NCI-H748 treated with DMSO at 0.1 percent for 48 hours (cell line): Measurements from ENCODE around the gene PANX2.
A peak's percentile ranks its signal among the peaks of the same experiment; 100 is the strongest.
"Not testable (repeated sequence)": the region's sequence is repeated elsewhere in the genome, so short reads cannot be mapped to it uniquely, and the experiment has no call there.

ENCODE experiments used
- DNase-seq: peaks from one replicate; lab custom pipeline; 2025; lab: John Stamatoyannopoulos, UW

PANX2 gene

DNA sequence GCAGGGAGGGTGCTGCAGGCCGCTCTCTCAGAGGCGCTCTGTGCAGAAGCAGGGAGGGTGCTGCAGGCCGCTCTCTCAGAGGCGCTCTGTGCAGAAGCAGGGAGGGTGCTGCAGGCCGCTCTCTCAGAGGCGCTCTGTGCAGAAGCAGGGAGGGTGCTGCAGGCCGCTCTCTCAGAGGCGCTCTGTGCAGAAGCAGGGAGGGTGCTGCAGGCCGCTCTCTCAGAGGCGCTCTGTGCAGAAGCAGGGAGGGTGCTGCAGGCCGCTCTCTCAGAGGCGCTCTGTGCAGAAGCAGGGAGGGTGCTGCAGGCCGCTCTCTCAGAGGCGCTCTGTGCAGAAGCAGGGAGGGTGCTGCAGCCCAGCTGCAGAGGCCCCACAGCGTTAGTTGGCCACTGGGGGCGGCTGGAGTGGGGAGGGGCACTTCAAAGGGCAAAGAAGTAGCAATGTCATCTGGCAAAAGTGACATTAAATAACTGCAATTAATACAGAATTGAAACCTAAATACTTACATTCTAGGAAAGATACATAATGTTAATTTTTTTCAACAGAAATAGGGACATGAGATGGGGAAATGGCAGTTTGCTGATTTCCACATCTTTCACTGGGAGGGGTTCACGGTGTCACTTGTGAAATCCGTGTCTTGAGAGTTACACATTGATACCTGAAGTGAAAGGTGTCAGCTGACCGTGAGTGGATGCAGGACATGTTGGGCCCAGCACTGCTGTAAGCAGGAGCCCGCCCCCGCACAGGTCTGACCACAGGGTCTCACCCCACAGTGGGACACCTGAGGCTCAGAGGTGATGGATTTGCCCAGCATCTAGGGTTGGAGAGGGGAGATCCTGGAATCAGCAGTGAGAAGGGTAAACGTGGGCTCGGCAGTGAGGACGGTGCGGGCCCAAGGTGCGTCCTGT, 23.0 kb upstream of the PANX2 start:
- DNase-seq = not testable (repeated sequence)

DNA sequence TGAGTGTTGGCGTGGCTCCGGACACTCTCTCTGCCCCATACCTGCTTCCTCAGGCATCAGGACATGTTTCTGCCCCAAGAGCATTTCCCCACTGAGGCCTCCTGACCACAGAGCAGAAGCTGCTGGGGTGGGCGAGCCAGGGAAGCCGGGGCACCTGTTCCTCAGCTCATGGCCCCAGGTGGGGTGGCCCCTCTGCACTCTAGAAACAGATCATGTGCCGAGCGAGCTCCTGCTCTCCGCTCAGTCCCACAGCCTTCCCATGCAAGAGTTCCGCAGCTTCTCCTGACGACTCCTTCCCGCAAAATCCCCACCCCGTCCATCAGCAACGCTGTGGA, 22.4 kb upstream of the PANX2 start:
- DNase-seq = no peak

DNA sequence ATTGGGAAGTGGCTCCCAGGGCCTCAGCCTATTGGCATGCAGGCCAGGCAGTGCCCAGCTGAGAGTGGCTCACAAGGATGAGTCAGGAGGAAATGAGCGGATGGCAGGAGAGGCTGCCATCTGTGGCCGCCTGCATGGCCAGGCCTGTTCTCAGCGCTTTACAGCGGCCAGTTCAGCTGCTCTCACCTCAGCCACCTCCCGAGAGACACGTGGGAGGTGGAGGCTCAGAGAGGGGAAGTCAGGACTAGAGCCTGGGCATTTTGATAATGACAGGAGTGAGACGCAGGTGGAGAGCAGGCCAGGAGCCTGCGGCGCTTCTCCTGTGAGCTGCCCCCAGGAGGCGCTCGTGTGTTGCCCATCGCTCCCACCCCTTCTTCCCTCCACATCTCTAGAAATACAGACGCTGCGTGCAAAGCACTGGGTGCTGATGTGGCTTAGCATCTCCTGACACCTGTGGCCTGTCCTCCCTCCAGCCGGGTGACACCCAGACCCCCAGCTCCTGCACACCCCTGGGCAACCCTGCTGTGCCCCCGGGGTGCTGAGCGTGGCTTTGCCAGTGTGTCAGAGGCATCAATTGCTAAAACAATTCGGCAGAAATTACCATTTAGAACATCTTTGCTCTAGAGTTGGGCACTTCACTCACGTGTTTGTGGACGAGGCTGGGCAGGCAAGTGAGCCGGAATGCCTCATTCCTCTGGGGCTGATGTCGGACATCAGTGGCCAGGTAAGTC, 21.4 kb upstream of the PANX2 start:
- DNase-seq = peak; percentile 76

DNA sequence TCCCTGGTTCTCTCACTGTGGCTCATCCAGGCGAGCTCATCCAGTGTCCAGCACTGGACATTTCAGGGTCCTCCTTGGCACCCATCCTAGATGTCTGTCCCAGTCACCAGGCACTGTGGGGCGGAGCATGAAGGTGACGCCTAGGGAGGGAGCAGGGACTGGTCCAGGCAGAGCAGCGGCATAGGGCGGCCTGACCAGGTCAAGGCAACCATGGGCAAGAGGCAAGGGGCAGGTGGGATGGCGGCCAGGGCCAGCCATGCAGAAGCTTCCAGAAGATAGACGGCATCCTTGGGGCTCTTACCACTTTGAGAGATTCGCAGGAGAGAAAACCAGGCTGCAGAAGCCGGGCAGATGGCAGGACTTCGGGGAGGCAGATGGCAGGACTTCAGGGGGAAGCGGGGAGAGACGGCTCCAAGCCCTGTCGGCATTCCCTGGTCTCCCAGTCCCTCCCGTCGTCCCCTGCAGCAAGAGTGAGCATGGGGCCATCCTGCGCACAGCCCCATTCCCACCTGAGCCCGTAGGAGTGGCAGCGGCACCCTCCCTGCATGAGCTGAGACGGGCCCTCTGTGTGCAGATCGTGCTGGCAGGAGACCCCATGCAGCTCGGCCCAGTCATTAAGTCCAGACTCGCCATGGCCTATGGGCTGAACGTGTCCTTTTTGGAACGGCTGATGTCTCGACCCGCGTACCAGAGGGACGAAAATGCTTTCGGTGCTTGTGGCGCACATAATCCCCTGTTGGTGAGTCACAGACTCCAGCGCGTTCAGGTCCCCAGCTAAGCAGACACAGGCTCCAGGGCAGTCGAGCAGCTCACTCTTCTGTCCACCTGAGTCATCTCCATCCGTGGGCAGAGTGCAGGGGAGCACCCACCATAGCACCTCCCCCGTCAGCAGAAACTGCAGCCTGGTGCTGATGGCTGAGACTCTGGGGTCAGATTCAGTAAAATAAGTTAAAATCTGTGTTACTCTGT, 20.1 kb upstream of the PANX2 start:
- no peak for DNase-seq

DNA sequence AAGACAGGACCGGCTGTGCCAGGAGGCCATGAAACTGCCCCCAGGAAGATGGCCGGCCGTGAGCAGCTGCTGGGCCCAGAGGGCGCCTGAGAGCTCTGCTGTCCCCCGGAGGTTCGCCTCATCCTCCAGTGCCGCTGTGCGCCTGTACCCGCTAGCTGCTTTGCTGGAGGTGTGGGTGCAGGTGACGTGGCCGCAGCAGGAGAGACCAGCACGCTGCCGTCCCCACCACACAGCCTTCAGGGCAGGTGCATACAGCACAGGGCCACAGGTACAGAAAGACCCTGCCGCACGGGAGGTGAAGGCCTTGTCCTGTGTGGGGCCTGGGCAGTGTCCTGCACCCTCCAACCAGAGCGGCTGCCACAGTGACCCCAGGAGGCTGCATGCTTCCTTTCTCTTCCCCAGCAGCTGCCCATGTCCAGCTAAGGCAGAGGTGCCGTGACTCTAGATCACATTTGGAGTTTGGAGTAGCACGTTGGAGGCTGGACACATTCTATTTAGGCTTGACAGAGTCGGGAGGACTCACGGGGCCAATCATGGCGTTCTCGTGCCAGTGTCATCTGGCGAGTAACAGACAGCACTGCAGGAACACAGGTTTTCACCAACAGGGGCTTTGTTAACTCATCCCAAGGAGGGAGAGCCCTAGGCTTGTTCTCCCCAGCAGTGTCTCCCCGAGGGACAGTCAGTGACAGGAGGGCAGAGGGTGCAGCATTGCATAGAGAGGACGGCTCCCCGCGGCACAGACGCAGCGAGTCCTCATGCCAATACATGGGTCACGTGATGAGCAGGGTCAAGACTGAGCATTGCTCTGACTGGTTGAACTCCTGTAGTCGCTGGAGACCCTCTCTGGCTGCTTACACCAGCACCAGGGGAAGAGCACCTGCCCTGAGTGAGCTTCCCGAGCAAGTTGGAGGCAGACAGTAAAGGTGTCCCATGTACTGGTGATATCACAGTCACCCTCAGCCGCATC, 18.7 kb upstream of the PANX2 start:
- DNase-seq = no peak

DNA sequence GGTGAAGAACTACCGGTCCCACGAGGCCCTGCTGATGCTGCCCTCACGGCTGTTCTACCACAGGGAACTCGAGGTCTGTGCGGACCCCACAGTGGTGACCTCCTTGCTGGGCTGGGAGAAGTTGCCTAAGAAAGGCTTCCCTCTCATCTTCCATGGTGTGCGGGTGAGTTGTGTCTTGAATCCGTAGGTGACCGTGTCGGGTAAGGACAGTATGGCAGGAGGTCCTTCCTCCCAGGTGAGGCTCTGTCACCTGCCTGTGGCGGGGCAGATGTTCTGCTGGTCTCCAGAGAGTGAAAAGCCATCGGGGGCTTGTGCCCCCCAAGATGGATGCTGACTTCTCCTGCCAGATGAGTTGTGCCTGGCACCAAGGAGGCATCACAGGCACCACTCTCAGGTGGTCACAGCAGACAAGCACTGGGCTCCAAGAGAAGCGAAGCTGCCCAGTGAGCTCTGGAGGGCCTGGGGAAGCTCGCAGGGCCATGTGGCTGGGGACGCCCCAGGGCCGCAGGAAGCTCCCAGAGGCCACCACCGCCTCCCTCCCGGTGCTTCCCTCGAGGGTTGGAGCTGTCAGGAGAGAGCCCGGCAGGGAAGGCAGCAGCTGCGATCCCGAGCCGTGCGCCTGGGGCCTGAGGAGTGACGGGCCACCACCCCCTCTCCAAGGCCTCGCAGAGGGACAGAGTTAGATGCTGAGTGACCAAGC, 17.3 kb upstream of the PANX2 start:
- DNase-seq = no peak

DNA sequence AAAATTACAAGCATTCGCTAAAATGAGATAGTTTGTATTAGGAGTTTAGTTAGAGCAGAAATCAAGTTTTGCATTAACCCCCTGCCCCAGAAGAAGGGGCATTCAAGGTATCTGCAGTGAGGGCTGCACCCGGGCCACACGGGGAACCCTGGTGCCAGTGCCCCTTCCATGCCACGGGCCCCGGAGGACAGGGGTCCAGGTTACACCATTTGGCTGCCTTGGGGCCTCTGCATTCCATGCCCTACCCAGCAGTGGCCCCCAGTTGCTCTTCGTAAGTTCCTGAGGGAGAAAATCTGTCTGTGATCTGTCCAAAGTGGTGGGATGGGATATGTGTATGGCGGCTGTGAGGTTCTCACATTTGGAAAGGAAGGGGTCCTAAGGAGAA, 16.8 kb upstream of the PANX2 start:
- DNase-seq = no peak

DNA sequence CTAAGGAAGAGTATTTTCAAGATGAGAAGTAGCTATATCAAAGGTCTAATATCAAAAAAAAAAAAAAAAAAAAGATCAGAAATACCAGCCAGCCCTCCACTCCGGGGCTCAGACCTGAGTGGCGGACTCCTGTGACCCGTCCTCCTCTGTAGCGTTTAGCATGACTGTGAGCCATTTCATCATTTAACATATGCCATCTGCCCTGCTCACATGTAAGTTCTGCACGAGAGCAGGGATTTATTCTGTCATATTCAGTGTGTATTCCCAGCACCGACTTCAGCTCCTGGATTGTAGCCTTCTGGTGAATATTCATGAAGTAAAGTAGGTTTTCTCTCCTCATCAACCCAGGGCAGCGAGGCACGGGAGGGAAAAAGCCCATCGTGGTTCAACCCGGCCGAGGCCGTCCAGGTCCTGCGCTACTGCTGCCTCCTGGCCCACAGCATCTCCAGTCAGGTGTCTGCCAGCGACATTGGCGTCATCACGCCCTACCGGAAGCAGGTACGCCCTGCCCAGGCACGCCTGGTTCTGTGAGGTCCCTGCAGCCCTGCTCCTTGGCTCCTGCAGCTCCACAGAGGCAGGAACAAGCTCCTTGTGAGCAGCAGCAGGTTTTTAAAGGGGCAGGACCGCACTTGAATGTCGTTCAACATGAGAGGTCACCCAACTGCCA, 12.7 kb upstream of the PANX2 start:
- DNase-seq = no peak

DNA sequence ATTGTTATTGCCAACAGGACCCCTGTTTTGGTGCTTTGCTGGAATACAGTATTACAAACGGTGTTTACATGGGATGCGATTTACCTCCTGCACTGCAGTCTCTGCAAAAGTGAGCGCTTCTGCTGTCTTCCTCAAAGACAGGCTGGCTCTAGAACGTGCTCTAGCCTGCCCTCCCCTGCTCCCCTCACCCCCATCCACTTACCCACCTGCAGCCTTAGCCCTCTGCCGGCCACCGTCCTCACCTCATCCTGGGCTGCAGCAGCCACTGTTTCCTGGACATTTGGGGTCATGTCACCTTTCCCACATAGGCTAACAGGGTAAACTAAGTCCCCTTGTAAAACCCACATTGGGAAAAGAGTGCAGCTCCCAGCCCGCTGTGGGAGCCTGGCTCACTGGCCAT, 9.6 kb upstream of the PANX2 start:
- DNase-seq = no peak

DNA sequence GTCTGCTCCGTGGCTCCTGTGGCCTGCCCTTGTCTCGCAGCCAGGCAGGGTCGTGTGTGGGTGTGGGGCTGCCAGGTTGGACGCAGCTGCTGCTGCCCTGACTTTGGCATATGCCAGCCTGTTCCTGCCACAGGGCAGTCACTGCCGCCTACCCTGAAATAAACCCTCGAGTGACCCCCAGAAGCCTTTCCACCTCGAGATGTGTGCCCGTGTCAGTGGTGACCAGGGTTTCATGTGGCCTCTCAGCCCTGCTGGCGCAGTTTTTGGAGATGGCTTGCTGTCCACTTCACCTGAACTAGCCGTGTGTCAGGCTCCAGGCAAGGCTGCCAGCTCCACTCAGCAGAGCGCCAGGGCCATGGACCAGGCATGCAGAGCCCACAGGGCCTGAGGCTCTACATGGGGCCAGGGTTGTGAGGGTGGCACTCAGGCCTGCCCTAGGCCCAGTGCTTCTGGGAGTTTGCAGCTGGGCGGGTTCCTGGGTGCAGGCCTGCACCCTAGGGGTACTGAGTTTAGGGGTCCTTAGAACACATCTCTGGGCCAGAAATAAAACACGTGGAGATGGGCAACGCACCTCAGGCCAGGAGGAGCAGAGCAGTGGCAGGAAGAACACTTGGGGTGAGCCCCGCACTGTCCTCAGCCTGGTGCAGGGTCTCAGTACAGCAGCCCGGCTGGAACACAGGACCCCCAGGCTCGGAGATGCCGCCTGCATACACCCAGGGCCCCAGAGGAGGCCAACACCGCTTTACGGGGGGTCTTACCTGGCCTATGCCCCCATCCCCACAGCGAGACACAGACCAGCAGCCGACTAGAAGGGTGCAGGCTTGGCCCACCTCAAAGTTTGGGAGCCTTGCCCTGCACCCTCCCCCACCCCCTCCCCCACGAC, 8.8 kb upstream of the PANX2 start:
- no peak for DNase-seq

DNA sequence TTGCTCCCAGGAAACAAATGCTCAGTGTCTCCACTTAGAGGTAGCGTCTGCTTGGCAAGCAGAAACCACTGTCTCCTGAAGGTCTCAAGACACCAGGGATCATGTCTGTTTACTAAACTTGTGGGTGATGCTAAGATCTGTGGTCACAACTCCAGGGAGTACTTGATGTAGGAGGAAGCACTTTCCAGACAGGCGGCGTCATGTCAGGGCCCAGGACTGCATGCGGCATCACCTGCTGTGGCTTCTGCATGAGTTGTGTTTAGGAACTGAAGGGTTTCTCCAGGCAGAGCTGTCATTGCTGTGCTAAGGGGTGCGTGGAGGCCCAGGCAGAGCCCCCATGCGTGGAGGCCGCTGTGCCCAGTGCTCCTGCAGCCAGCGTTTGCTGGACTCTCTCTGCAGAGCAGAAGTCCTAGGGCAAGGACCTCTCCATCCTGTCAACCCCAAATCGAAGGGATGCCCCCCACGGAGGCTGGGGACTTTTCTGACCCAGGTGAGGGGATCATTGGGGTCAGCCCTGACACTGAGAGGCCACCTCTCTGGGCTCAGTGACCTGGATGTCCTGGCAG, 8.1 kb upstream of the PANX2 start:
- no peak for DNase-seq

DNA sequence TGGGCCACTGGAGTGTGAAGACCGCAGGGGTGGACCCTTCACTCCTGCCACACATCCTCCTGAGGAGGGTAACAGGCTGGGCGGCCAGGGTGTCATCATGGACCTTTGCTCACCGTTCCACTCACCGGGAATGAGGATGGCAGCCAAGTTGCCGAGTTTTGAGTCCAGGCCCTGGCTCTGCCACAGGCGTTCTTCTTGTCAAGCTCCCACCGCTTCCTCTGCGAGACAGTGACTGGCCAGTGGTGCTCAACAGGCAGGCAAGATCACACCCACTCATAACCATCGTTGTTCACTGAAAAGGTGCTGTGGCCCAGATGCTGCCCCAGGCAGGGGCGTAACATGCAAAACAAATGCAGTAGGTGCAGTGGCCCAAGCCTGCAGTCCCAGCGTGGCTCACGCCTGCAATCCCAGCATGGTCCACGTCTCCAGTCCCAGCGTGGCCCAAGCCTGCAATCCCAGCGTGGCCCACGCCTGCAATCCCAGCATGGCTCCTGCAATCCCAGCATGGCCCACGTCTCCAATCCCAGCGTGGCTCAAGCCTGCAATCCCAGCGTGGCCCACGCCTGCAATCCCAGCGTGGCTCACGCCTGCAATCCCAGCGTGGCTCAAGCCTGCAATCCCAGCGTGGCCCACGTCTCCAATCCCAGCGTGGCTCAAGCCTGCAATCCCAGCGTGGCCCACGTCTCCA, 5.0 kb upstream of the PANX2 start:
- DNase-seq = no peak

DNA sequence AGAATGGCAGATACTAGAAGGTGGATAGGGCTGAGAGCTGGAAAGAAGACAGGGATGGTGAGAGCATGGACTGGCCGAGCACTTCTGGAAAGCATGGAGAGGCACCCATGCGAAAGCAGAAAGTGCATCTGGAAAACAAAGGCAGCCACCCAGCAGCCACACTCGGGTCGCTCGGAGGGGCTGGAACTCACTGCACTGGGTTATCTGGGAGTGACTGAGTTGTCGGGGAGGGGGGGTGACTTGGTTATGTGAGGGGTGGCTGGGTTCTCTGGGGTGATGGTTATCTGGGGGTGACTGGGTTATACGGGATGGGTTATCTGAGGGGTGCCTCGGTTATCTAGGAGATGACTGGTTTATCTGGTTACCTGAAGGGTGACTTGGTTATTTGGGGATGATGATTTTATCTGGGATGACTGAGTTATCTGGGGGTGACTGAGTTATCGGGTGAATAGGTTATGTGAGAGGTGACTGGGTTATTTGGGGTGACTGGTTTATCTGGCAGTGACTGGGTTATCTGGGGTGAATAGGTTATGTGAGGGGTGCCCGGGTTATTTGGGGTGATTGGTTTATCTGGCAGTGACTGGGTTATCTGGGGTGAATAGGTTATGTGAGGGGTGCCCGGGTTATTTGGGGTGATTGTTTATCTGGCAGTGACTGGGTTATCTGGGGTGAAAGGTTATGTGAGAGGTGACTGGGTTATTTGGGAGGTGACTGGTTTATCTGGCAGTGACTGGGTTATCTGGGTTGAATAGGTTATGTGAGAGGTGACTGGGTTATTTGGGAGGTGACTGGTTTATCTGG, 2.6 kb upstream of the PANX2 start:
- DNase-seq = no peak

DNA sequence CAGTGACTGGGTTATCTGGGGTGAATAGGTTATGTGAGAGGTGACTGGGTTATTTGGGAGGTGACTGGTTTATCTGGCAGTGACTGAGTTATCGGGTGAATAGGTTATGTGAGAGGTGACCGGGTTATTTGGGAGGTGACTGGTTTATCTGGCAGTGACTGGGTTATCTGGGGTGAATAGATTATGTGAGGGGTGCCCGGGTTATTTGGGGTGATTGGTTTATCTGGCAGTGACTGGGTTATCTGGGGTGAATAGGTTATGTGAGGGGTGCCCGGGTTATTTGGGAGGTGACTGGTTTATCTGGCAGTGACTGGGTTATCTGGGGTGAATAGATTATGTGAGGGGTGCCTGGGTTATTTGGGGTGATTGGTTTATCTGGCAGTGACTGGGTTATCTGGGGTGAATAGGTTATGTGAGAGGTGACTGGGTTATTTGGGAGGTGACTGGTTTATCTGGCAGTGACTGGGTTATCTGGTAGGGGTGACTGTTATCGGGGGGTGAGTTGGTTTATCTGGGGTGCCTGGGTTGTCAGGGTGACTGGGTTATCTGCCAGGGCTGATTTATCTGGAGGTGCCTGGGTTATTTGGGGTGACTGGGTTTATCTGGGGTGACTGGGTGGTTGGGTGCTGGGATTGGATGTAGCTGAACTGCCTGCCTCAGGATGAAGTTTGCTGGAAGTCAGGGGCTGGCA, 1.9 kb upstream of the PANX2 start:
- not testable (repeated sequence) for DNase-seq

DNA sequence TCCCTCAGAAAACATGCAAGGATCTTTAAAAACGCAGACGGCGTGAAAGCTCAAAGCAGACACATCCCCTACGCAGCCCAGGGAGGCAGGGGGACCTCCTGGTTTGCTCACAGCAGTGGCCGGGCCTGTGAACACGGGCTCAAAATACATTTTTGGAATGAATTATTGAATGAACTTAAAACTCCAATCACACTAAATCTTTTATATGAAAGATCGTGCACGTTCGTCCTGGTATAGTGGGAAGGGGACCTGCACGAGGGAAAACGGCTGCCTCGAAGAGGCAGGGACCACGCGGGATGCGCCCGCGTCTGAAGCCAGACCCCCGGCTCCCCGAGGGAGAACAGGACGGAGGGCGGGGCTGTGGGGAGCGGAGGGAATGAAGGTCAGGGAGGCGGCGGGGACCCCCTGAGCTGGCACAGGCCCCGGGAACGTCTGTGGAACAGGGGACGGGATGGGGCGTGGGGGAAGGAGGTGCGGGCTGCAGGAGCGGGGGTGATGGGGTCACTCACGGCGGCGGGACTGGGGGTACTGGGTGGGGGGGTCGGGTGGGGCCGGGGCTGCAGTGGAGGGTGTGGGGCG, 1.3 kb upstream of the PANX2 start:
- no peak for DNase-seq

DNA sequence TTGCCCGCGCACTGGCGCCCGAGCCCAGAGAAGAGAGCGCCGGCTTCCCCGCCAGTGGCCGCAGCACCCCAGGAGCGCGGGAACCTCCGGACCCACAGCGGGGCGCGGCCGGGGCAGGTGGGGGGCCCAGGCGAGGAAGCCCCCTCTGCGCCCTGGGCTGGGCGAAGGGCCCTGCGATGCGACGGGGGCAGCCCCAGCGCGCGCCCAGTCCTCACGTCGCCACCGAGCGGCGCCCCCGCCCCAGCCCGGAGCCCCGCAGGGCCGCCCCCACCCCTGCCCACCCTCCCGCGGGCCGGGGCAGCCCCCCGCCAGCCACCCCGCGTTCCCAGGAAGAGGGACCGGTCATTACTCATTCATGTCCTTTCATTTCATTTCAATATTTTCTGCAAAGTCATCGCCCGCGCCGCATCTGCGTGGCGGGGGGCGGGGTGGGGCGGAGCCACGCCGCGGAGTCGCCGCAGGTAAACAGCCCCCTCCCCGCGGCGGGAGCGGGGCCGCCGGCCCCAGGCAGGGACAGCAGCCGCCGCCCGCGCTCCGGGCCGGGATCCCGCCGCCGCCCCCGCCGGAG, 673 bp upstream of the PANX2 start:
- DNase-seq = peak; percentile 25
